NCI-H2081 treated with DMSO at 0.1 percent for 48 hours (cell line): ENCODE results near the gene KRT38.

ENCODE experiments used
- DNase-seq: peaks from one replicate; lab custom pipeline; 2025; lab: John Stamatoyannopoulos, UW

Gene KRT38

DNA sequence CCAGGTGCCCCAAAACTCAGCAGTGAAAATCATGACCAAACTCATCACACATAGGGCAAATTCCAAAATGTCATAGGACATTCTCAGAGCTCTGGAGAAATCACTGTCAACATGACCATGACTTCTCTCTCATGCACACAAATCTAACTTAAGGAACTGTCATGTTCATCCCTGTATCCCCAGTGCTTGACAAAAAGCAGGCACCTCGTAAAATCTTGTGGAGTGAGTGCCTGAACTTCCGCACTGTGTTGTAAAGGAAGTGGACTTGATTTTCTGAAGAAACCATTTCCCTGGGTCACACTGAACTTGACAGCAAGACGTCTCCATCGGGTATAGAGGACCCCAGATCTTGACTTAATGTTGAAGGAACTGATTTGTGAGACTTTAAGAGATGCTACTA is 19.2 kb downstream of the KRT38 start:
- DNase-seq: no peak

DNA sequence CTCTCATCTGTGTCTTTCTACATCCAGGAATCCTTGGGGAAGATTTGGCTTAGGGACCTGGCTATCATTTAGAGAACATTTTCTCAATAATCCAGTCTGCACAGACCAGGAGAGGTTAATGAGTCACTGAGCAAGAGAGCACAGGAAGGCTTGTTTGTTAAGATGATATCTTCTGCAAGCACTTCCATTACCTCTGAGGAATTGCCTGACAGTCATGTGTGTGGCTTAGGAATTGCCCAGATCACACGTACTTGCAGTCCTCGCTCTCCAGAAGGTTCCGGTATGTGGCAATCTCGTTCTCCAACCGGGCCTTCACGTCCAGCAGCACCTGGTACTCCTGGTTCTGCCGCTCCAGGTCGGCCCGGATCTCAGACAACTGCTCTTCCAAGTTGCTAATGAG is 19.7 kb downstream of the KRT38 start:
- DNase-seq: no peak

DNA sequence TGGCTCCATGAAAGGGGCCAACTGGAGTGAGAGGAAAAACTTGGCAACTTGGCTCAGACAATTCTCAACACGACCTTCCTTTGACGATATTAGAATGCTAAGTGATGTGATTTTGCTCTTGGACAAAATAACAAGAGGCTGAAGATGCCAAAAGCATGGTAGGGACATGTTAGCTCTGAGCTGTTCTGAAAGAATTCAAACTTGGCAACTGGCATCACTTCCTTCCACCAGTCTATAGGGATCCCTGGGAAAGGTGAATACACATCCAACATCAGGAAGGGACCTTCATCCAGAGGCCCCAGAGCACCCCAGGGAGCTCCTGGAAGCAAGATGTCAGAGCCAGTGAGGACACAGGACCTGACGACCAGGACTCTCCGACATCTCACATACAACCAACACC is 20.6 kb downstream of the KRT38 start:
- no peak for DNase-seq

DNA sequence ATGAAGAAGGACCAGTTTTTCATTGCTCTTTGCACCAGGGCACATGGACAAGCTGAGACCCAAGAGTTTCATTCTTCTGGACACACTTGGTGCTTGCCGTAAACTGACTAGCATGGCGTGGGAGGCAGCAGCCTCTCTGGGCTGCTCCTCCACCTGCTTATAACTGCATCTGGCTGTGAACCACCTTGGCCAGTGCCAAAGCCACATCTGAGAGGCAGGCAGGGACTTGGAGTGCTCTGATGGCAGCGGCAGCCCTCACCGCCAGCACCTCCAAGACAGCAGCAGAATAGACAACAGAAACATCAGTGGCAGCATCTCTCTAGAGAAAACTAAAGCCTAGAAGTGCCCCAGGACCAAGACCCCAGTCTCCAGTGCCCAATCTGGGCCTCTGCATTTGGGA is 21.1 kb downstream of the KRT38 start:
- no peak for DNase-seq

DNA sequence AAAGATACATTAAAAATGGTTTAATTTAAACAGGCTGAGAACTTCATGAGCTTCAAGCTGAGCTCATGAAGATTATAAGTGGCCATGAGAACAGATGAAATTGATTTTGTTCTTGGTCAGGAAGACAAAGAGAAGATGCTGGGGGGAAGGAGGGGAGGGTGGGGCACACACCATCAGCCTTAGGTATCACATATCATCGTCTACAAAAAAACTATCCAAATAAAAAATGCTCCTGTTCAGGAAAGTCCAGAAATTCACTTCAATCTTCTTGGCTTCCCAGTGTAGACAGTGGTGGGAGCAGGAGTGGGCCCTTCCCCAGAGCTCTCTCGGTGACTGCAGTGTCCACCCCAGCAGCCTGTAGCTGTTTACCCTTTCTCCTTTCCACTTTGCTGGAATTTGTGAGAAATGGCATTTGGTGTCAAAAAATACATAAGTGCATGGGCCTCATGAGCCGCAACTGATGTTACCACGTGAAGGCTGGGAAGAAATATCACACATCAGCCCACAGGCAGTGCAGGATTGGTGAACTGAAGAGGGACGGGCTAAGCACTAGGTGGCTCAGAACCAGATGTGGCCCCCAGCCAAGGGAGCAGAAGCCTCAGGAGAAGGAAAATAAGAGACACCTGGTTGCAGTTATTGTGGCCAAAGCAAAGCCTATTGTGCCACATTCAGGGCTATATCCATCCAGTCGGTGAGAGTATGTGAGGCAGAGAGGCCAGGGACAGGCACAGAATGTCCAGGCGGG is 22.5 kb downstream of the KRT38 start:
- no peak for DNase-seq

DNA sequence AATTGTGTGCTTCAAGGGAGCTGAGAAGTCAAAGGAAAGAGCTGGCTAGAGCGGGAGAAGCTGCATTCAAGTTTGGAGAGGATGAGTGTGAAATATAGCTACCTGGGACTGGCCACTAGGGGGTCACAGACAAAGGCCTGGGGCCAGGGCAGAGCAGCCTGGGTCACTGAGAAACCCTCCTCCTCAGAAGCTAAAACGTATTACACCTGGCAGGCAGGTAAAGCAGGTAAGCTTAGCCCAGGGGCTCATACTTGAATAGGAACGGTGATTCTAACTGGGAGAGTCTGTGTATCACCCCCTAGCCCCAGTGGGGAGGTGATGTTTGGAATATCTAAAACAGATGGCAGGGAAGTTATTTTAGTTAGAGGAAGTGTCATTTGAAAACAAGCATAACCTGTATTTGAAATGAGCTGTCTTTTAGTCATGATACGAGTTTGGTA is 23.2 kb downstream of the KRT38 start:
- no peak for DNase-seq

DNA sequence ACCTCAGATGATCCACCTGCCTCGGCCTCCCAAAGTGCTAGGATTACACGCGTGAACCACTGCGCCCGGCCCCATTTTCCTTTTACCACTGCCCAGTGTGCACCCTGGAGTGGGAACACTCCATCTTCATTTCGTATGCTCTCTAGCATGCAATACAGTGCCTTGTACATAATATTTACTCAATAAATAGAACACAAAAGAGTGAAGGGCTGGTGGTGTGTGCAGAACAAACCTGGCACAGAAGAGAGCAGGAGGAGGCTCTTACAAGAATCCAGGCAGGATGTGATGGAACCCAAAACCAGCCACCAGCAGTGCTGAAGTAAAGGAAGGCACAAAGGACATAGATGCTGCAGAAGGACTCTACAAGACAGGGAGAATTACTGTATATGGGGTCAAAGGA is 23.7 kb downstream of the KRT38 start:
- no peak for DNase-seq

DNA sequence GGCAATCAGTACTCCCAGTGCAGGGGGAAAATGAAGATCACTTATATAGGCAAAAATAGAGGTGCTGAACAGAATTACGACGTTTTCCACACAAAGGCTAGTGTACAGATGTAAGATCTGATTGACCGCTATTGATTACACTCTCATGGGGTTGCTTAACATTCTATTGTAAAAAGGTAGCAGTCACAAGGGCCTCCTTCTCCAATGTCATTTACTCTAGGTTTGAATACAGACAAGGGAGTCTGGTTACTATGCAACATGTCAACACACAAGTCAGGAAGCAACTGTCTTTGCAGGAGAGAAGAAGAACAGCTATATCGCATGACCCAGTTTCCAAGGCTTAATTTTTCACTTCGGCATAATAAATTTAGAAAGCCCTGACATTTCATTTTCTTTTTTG is 24.3 kb downstream of the KRT38 start:
- DNase-seq: no peak

DNA sequence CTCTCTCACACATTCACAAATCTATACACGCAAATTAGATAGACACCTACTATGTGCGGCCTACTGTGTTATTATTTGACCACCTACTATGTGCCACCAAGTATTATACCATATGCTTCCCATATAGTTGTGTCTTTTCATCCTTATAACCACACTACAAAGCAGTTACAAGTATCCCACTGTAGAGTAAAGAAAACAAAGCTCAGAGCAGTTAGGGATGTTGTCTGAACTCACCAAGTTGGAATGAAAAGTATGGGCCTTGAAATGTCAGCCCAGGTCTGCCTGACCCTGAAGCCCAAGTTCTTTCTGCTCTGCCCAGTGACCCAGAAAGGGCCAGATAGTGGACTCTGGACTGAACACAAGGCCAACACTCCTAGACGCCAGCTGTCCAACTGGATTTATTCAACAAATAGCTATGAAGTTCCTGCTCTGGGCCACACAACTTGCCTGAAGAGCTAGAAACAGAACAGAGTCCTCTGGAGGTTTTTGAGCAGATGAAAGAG is 24.9 kb downstream of the KRT38 start:
- DNase-seq: no peak

DNA sequence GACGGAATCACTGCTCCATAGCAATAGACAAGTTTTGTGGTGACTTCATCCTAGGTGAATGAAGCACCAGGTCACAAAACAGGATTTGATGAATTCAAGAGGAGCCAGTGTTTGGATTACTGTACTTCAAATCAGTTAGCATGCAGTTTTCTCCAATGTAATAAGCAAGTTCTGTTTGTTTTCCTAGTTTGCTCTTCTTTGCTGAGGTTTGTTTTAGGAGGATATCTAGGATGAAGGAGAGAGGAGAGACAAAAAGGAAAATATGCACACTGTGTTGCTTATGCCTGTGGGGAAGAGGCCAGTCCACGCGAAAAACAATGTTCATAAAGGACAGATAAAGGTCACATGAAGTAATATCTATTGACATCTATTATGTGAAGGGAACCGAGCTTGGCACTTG is 25.4 kb downstream of the KRT38 start:
- DNase-seq: no peak

DNA sequence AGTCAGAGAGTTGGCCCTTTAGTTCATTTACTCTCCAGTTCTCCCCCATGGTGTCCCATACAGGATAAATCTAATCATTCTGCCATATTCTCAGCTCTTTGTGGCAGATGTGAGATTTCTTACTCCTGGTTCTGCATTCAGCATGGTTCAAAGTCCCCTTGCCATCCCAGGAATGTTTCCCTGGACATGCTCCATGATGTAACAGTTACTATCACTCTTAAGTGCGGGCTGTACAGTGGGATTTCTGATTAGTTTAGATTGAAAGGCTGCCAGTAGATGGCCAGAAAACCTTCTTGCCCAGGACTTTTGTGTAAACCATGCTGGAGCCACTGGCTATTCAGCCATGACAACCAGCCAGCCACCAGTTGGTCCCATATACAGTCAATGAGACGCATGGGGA is 26.8 kb downstream of the KRT38 start:
- DNase-seq: no peak

DNA sequence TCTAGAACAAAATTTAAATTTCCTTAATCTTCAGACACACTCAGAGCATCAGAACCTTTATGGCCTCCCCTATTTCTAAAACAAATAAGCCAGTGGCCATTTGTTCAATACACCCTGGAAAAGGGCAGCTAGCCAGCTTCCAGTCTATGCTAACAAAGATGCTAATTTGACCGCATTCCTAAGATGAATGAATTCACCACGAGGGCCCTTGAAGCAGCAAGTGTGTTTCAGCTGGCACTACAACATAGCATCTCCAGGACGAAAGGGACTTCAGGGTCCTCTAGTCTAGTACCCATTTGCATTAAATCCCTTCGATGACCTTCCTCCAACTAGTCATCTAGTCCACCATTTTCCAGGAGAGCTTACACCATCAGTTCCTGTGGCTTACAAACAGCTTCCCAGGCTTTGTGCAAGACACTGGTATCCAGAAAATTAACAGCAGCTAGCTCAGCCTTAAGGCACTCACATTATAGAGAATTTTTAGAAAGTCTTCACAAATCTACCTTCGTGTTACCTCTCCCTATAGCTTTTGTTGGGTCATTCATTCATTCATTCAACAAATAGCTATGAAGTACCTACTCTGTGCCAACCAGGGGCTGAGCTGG is 27.3 kb downstream of the KRT38 start:
- DNase-seq: no peak

DNA sequence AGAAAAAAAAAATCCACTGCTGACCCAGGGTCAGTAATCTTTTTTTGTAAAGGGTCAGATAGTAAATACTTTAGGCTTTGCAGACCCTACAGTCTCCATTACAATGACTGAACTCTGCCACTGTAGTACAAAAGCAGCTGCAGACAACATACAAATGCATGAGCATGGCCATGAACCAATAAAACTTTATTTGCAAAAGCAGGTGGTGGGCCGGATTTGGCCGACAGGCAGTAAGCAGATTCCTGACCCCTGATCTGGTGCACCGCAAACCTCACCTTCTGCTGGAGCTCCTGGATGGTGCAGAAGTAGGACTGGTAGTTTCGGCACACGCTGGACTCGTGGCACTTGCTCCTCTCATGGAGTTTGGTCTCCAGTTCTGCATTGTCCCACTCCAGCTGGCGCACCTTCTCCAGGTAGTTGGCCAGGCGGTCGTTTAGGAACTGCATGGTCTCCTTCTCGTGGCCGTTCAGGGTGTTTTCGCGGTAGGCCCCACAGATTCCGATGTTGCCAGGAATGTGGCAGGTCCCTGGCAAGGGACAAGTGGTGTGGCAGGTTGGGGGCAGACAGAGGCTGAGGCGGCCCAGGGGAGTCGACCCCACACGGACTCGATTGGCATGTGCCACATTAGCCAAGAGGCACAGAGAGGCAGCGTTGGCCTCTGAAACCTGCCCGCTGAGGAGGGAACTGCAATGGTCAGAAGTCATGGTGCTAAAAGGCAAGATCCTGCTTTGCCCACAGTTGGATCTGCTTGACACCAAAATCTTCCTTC is 29.5 kb downstream of the KRT38 start:
- DNase-seq: no peak

DNA sequence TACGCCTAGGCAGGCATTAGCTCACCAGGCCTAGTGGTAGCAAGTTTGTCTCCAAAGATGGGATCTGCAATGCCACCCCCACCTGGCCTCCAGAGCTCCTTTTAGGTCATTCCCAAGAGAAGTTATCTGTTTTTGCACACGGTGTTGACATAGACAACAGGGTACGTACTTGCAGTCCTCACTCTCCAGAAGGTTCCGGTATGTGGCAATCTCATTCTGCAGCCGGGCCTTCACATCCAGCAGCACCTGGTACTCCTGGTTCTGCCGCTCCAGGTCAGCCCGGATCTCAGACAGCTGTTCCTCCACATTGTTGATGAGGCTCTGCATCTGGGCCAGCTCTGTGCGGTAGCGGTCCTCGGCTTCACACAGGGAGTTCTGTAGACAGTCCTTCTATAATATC is 33.6 kb downstream of the KRT38 start:
- no peak for DNase-seq

DNA sequence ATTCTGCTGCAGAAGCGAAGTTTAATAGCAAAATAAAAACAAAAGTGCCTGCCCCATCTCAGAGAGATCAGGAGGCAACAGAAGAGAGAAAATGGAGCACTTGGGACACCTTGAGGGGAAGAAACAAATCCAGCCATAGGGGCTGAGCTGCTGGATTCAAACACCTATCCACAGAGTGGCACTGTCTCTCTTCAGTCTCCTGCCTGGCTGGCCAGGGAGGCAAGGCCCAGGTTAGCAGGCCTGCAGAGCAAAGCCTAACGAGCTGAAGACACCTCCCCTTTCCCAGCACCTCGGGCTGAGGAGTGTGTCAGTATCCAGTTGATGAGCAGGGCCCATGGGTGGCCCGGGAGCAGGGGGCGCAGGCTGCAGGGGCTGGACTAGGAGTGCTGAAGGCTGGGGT is 34.6 kb downstream of the KRT38 start:
- DNase-seq: no peak

DNA sequence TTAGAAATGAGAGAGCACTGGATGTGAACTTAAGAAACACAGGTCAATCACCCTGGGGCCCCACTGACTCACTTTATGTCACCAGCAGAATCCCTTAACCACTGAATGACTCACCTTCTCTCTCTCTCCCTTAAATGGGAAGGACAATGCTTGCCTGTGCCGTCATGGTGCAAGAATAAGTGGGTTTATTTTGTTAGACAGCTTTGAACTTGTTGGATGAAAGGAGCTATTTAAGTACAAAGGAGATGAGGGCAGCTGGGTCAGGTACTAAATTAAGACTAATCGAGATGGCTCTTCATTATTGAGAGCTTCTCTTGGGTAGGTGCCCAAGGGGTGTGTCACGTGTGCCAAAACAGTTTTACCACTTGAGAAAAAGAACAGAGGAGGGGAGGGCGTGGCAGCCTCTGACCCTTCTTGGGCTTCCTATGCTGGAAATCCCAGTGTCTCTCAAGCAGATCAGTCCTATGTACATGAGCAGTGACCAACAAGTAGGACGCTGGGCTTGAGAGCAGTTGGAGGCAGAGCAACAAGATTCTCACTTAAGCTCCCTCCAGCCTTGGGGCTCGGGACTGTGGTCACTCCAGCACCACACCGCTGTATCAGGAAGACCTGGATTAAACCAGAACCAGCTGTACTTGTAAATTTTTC is 36.6 kb downstream of the KRT38 start:
- no peak for DNase-seq

DNA sequence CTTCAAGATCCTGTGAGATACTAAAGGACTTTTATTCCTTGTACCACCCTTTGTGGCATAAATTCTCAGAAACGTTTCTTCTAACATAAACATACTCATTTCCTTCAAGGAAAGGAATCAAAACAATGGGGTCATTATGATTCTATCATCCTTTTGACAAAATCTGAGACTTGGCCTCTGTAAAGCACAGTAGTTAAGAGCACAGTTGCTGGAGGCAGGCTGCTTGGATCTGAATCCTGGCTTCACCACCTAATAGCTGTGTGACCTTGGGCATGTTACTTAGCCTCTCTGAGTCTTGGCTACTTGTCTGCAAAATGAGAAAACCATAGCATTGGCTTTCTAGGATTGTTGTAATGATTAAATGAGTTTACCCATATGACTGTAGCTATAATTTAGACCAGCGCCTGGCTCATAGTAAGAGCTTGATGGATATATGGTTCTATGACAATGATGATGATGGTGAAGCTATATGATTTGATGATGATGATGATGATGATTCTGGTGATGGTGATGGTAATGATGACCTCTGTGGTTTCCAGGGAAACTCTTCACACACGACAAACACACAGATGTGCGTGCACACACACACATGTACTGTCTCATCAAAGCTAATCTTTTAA is 37.3 kb downstream of the KRT38 start:
- no peak for DNase-seq

DNA sequence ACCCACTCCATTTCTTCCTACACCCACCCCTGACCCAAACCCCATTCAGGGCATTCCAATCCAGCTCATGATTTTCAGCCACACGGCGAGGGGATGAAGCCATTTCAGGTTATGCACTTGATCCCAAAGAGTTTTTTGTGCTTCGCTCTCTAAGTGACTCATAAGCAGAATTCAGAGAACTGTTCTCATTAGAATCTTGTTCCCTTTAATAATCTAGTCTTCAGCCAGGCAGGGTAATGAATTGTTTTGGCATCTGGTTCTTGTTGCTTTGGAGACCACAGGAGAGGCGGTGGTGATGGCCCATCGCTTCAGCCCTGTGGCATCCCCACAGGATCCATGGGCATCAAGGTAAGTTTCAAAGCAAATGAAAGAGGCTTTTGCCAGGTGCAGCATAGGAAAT is 38.6 kb downstream of the KRT38 start:
- DNase-seq: no peak

DNA sequence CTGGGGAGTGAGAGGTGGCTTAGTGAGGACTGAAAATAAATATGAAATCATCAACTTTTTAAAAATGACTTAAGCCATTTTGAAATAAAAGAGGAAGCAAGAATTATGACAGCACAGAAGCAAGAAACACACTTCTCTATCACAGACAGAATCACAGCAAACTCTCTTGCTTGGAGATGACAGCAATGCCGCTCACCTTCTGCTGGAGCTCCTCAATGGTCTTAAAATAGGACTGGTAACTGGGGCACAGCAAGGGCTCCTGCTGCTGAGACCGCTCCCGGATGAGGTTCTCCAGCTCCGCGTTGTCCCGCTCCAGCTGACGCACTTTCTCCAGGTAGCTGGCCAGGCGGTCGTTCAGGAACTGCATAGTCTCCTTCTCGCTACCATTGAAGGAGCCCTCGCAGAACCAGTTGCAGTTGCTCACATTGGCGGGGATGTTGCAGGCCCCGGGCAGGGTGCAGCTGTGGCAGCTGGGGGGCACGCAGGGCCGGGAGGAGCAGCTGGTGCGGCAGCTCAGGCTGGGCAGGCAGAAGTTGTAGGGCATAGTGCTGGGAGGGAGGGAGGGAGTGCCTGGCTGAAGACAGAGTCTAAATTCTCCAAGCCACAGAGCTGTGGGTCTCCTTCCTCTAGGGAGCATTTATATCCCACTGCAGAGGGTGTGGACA is 43.7 kb downstream of the KRT38 start, which contains the start of gene KRT31:
TSS of gene KRT31 (minus strand) at position 613 of the 665 bp plus-strand sequence. CDS start at position 544, 69 bp downstream.
- no peak for DNase-seq

DNA sequence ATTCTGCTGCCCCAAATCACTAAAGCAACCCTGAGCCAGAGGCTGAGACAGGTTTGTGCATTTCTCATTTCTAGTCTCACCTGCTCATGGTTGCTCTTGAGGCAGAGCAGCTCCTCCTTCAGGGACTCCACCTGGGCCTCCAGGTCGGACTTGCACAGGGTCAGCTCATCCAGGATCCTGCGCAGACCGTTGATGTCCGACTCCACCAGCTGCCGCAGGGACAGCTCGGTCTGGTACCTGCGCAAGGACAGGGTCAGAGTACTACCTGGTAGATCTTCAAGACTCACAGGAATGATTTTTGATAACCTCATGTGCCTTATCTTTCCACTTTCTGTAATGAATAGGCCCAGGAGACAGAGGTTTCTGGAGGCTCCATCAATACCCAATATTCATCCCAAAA is 44.4 kb downstream of the KRT38 start:
- DNase-seq: no peak

DNA sequence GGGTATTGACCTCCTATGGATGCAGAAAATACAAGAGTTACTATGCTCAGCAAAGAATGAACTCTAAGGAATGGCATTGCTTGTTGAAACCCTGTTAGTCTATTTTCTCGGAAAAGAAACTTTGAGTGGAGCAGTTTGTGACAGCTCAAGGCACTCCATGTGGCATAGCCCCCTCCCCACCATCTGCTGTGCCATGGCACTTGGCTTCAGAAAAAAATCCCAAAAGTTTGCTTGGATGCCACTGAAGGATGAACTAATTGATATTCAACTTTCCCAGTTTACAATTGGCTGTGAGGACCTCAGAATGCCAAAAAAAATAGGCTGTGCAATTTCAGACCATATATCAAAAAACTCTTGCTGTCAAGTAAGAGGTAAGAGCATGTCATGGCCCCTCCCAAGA is 45.2 kb downstream of the KRT38 start:
- no peak for DNase-seq
